Body of pancreas (tissue), 4 donors: ENCODE results near the gene ASCC3.

Experiments
- CTCF ChIP-seq, 7 experiments: fragments of 450-650 bp in 4 of 7; fragments of 200-600 bp in 3 of 7; sonication (generic) in 3 of 7; IDR thresholded peaks; one replicate each; pipeline ENCODE4 v1.5.1; 2016 to 2019; ENCODE audit warnings: antibody characterized with exemption in 7 of 7
- POLR2A ChIP-seq, 3 donors: fragments of 450-650 bp; IDR thresholded peaks; one replicate each; pipeline ENCODE4 v1.6.1; 2016; ENCODE audit warnings: antibody characterized with exemption in 3 of 3, mild to moderate bottlenecking in 2 of 3

- TF ChIP-seq CTCF (IDR thresholded peaks at IDR 0.05) (no peak), POLR2A (IDR thresholded peaks at IDR 0.05) (no peak)
Observed at GRCh38 chr6:100459592-100460184, 421.4 kb downstream of the ASCC3 start.
